ENCODE results near the gene PSMD13. TPM values are rescaled to one million over a fixed set of nuclear protein-coding genes. Genes with fewer than 3 reads are reported as not detected.
"Not testable (repeated sequence)": the region's sequence is repeated elsewhere in the genome, so short reads cannot be mapped to it uniquely, and the experiment has no call there.

PSMD13 gene
- total RNA-seq, 1 donor from 2014 or later = 137 TPM

GRCh38 chr11:235180-235579 is 1.6 kb upstream of the PSMD13 start:
- DNase-seq (ENCODE audit: low read depth) = no peak
- H3K27ac ChIP-seq (ENCODE audit: low read depth, low read length) = no peak overlapping the region
- H3K27ac Mint-ChIP-seq (ENCODE audit: unreplicated experiment) = peak overlapping the region; percentile 38

GRCh38 chr11:235609-235996 is 1.2 kb upstream of the PSMD13 start:
- FAIRE-seq (no peak), DNase-seq (ENCODE audit: low read depth) (no peak)
- H3K4me1 ChIP-seq (ENCODE audit: insufficient read depth, low read length) = peaks cover 3% of the 10 kb centered on the region
- H3K27ac Mint-ChIP-seq (ENCODE audit: unreplicated experiment) = peak overlapping the region; percentile 38
- peak overlapping the region; percentile 86 for H2AFZ ChIP-seq (ENCODE audit: low read depth, low read length)
- no peaks in the 10 kb centered on the region for H3K9me3 ChIP-seq (ENCODE audit: insufficient read depth, low read depth, low read length)
- H3K4me3 ChIP-seq (ENCODE audit: insufficient read depth, low read depth, low read length) = peak overlapping the region; percentile 81
- peak overlapping the region; percentile 91 for H3K4me3 Mint-ChIP-seq (ENCODE audit: unreplicated experiment)
- no peaks in the 10 kb centered on the region for H3K27me3 ChIP-seq (ENCODE audit: insufficient read depth, low read length)
- peaks cover 7% of the 10 kb centered on the region for H3K36me3 Mint-ChIP-seq (ENCODE audit: low read depth, unreplicated experiment)
- peaks cover 28% of the 10 kb centered on the region for H4K20me1 ChIP-seq (ENCODE audit: insufficient read depth, low read length)
- H3K79me2 ChIP-seq (ENCODE audit: insufficient read depth, low read length) = peaks cover 46% of the 10 kb centered on the region
- H3K4me1 Mint-ChIP-seq (ENCODE audit: low read depth, unreplicated experiment) = peaks cover 11% of the 10 kb centered on the region
- no peaks in the 10 kb centered on the region for H3K9me3 Mint-ChIP-seq (ENCODE audit: unreplicated experiment)
- H3K9ac ChIP-seq (ENCODE audit: low read length) = peak overlapping the region; percentile 80
- H3K27ac ChIP-seq (ENCODE audit: low read depth, low read length) = peak overlapping the region; percentile 57
- no peaks in the 10 kb centered on the region for H3K27me3 Mint-ChIP-seq (ENCODE audit: low read depth, unreplicated experiment)
- TF ChIP-seq EZH2 (IDR thresholded peaks at IDR 0.05; ENCODE audit: insufficient read depth, low read length) (no peak), CTCF (IDR thresholded peaks at IDR 0.05; ENCODE audit: insufficient read depth, low read depth, low read length) (no peak)
- peak overlapping the region; percentile 90 for H3K4me2 ChIP-seq (ENCODE audit: low read length)
- no peaks in the 10 kb centered on the region for H3K36me3 ChIP-seq (ENCODE audit: insufficient read depth, low read length)

More at GRCh38 chr11:235180-235579, 1.6 kb upstream of the PSMD13 start:
- peak overlapping the region; percentile 90 for H3K4me2 ChIP-seq (ENCODE audit: low read length)
- no peak overlapping the region for H2AFZ ChIP-seq (ENCODE audit: low read depth, low read length)
- FAIRE-seq = no peak
- H3K36me3 ChIP-seq (ENCODE audit: insufficient read depth, low read length) = no peaks in the 10 kb centered on the region
- H3K4me1 Mint-ChIP-seq (ENCODE audit: low read depth, unreplicated experiment) = peaks cover 11% of the 10 kb centered on the region
- peaks cover 7% of the 10 kb centered on the region for H3K36me3 Mint-ChIP-seq (ENCODE audit: low read depth, unreplicated experiment)
- H3K9me3 Mint-ChIP-seq (ENCODE audit: unreplicated experiment) = no peaks in the 10 kb centered on the region
- peak overlapping the region; percentile 91 for H3K4me3 Mint-ChIP-seq (ENCODE audit: unreplicated experiment)
- H3K4me3 ChIP-seq (ENCODE audit: insufficient read depth, low read depth, low read length) = peak overlapping the region; percentile 81
- H3K27me3 Mint-ChIP-seq (ENCODE audit: low read depth, unreplicated experiment) = no peaks in the 10 kb centered on the region
- TF ChIP-seq CTCF (IDR thresholded peaks at IDR 0.05; ENCODE audit: insufficient read depth, low read depth, low read length) = no peak
- TF ChIP-seq EZH2 (IDR thresholded peaks at IDR 0.05; ENCODE audit: insufficient read depth, low read length) = no peak
- H3K27me3 ChIP-seq (ENCODE audit: insufficient read depth, low read length) = no peaks in the 10 kb centered on the region
- H3K9ac ChIP-seq (ENCODE audit: low read length) = peak overlapping the region; percentile 80
- H4K20me1 ChIP-seq (ENCODE audit: insufficient read depth, low read length) = peaks cover 26% of the 10 kb centered on the region
- H3K4me1 ChIP-seq (ENCODE audit: insufficient read depth, low read length) = peaks cover 3% of the 10 kb centered on the region
- no peaks in the 10 kb centered on the region for H3K9me3 ChIP-seq (ENCODE audit: insufficient read depth, low read depth, low read length)
- peaks cover 41% of the 10 kb centered on the region for H3K79me2 ChIP-seq (ENCODE audit: insufficient read depth, low read length)

- H3K4me1 ChIP-seq (ENCODE audit: insufficient read depth, low read length) = peaks cover 3% of the 10 kb centered on the region
- Mint-ChIP-seq H3K27ac (ENCODE audit: unreplicated experiment) (peak within 1 kb of the TSS; percentile 97), H3K4me1 (ENCODE audit: low read depth, unreplicated experiment) (peaks cover 11% of the 10 kb centered on the region), H3K36me3 (ENCODE audit: low read depth, unreplicated experiment) (peaks cover 7% of the 10 kb centered on the region), H3K27me3 (ENCODE audit: low read depth, unreplicated experiment) (no peaks in the 10 kb centered on the region), H3K9me3 (ENCODE audit: unreplicated experiment) (no peaks in the 10 kb centered on the region), H3K4me3 (ENCODE audit: unreplicated experiment) (peak within 1 kb of the TSS; percentile 95)
- no peaks in the 10 kb centered on the region for H3K27me3 ChIP-seq (ENCODE audit: insufficient read depth, low read length)
- peak within 1 kb of the TSS; percentile 97 for H3K9ac ChIP-seq (ENCODE audit: low read length)
- H2AFZ ChIP-seq (ENCODE audit: low read depth, low read length) = peak within 1 kb of the TSS; percentile 86
- H3K4me3 ChIP-seq (ENCODE audit: insufficient read depth, low read depth, low read length) = peak within 1 kb of the TSS; percentile 95
- H4K20me1 ChIP-seq (ENCODE audit: insufficient read depth, low read length) = peaks cover 32% of the 10 kb centered on the region
- peak within 1 kb of the TSS; percentile 96 for H3K4me2 ChIP-seq (ENCODE audit: low read length)
- peak within 1 kb of the TSS; percentile 84 for H3K27ac ChIP-seq (ENCODE audit: low read depth, low read length)
- H3K9me3 ChIP-seq (ENCODE audit: insufficient read depth, low read depth, low read length) = no peaks in the 10 kb centered on the region
- no peak for TF ChIP-seq CTCF (IDR thresholded peaks at IDR 0.05; ENCODE audit: insufficient read depth, low read depth, low read length)
- no peak for TF ChIP-seq EZH2 (IDR thresholded peaks at IDR 0.05; ENCODE audit: insufficient read depth, low read length)
- no peaks in the 10 kb centered on the region for H3K36me3 ChIP-seq (ENCODE audit: insufficient read depth, low read length)
- H3K79me2 ChIP-seq (ENCODE audit: insufficient read depth, low read length) = peaks cover 48% of the 10 kb centered on the region
- FAIRE-seq (no peak), DNase-seq (ENCODE audit: low read depth) (peak; percentile 56)
Observed at GRCh38 chr11:235997-236773, 591 bp upstream of the PSMD13 start, which contains the start of gene SIRT3. TSS of gene SIRT3 (minus strand) at chr11:236342. CDS start at chr11:236328, 14 bp downstream.

- peaks cover 11% of the 10 kb centered on the region for H3K4me1 Mint-ChIP-seq (ENCODE audit: low read depth, unreplicated experiment)
- H2AFZ ChIP-seq (ENCODE audit: low read depth, low read length); H3K27ac Mint-ChIP-seq (ENCODE audit: unreplicated experiment); H3K27ac ChIP-seq (ENCODE audit: low read depth, low read length); H3K4me1 ChIP-seq (ENCODE audit: insufficient read depth, low read length); H3K4me3 ChIP-seq (ENCODE audit: insufficient read depth, low read depth, low read length); H3K36me3 Mint-ChIP-seq (ENCODE audit: low read depth, unreplicated experiment); H3K36me3 ChIP-seq (ENCODE audit: insufficient read depth, low read length); H3K9me3 ChIP-seq (ENCODE audit: insufficient read depth, low read depth, low read length); H3K27me3 Mint-ChIP-seq (ENCODE audit: low read depth, unreplicated experiment); DNase-seq (ENCODE audit: low read depth); H3K27me3 ChIP-seq (ENCODE audit: insufficient read depth, low read length); H3K9me3 Mint-ChIP-seq (ENCODE audit: unreplicated experiment); FAIRE-seq: not testable (repeated sequence)
- Histone ChIP-seq H3K9ac (ENCODE audit: low read length) (peak overlapping the region; percentile 97), H3K4me2 (ENCODE audit: low read length) (peak overlapping the region; percentile 96), H3K79me2 (ENCODE audit: insufficient read depth, low read length) (peaks cover 64% of the 10 kb centered on the region), H4K20me1 (ENCODE audit: insufficient read depth, low read length) (peaks cover 40% of the 10 kb centered on the region)
- peak overlapping the region; percentile 95 for H3K4me3 Mint-ChIP-seq (ENCODE audit: unreplicated experiment)
Observed at GRCh38 chr11:238346-238745, 1.6 kb downstream of the PSMD13 start.
